Osteoblast (primary cell): ENCODE results near the gene EMX1. TPM values are rescaled to one million over a fixed set of nuclear protein-coding genes. Genes with fewer than 3 reads are reported as not detected.

Experiments used
- DNase-seq: peaks from one replicate; pipeline ENCODE4 v3.0.0; 2011; ENCODE audit warnings: low spot score, mixed read lengths; ENCODE audit not compliant: insufficient read length; ENCODE audit errors: missing footprints
- H2AFZ ChIP-seq: 2 replicates; pipeline ENCODE4 v1.6.0; 2011; ENCODE audit warnings: mild to moderate bottlenecking, low read length
- H3K27ac ChIP-seq: 2 replicates; pipeline ENCODE4 v1.5.1; 2011; ENCODE audit warnings: mild to moderate bottlenecking, low read depth, low read length, moderate library complexity
- H3K27me3 ChIP-seq: 2 replicates; pipeline ENCODE4 v1.6.0; 2012; ENCODE audit warnings: mild to moderate bottlenecking, control low read depth, inconsistent platforms, low read length, moderate library complexity; ENCODE audit not compliant: insufficient read depth
- H3K36me3 ChIP-seq: 2 replicates; pipeline ENCODE4 v1.5.1; 2011; ENCODE audit warnings: mild to moderate bottlenecking, low read length, control low read depth, moderate library complexity; ENCODE audit not compliant: insufficient read depth
- H3K4me1 ChIP-seq: 2 replicates; pipeline ENCODE4 v1.5.1; 2011; ENCODE audit warnings: mild to moderate bottlenecking, low read length, control low read depth, moderate library complexity; ENCODE audit not compliant: insufficient read depth
- H3K4me2 ChIP-seq: 2 replicates; pipeline ENCODE4 v1.6.0; 2011; ENCODE audit warnings: mild to moderate bottlenecking, low read length; ENCODE audit not compliant: insufficient read depth
- H3K4me3 ChIP-seq: fragments of 200-600 bp; sonication (generic); 3 replicates; pipeline ENCODE4 v1.5.1; 2012; ENCODE audit warnings: mild to moderate bottlenecking, low read length, inconsistent platforms; ENCODE audit not compliant: insufficient read depth
- H3K79me2 ChIP-seq: 2 replicates; pipeline ENCODE4 v1.6.0; 2012; ENCODE audit warnings: mild to moderate bottlenecking, low read length, control low read depth, inconsistent platforms; ENCODE audit not compliant: insufficient read depth
- H3K9me3 ChIP-seq: 2 replicates; pipeline ENCODE4 v1.5.1; 2011; ENCODE audit warnings: low read depth, low read length, control low read depth
- H4K20me1 ChIP-seq: 2 replicates; pipeline ENCODE4 v1.6.0; 2012; ENCODE audit warnings: mild to moderate bottlenecking, low read length, control low read depth; ENCODE audit not compliant: insufficient read depth
- total RNA-seq: library from RNA; depleted of rRNA; stranded (reverse); fragments of >200 nt; gene quantifications from 2 replicates; pipeline ENCODE4 v1.2.3, GENCODE V29; 2012
- TF ChIP-seq, protein P1 (sequence below): IDR thresholded peaks from 2 replicates; pipeline ENCODE4 v1.5.1; 2011; ENCODE audit warnings: mild to moderate bottlenecking, low read depth, low read length, moderate library complexity; ENCODE audit errors: extremely low read depth

The EMX1 gene
- total RNA-seq, 1 donor: not detected

DNA sequence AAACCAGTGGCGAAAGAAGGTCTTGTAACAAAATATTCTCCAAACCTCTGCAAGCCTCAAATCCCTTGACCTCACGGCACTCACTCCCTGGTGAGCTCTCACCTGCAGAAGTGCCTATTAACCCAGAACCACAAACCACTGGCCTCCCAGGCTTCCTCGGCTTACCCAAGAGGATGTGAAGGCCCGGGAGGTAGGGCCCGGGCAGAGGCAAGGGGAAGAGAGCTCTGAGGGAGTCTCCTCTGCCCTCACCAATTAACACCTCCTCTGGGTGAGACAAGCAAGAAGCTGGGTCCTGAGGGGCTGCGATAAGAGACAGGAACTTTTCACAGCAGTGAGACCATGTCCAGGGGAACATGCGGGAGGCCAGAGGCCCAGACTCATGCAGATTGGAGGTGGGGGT is 53.7 kb downstream of the EMX1 start:
- DNase-seq: peak; percentile 69
- Histone ChIP-seq H3K4me1 (no peaks in the 10 kb centered on the region), H3K79me2 (no peaks in the 10 kb centered on the region), H3K9me3 (no peaks in the 10 kb centered on the region), H4K20me1 (peaks cover 5% of the 10 kb centered on the region), H3K4me2 (no peak overlapping the region), H3K27me3 (no peaks in the 10 kb centered on the region), H3K4me3 (no peak overlapping the region), H3K36me3 (no peaks in the 10 kb centered on the region), H2AFZ (no peak overlapping the region), H3K27ac (no peak overlapping the region)
- TF ChIP-seq, protein P1, sequence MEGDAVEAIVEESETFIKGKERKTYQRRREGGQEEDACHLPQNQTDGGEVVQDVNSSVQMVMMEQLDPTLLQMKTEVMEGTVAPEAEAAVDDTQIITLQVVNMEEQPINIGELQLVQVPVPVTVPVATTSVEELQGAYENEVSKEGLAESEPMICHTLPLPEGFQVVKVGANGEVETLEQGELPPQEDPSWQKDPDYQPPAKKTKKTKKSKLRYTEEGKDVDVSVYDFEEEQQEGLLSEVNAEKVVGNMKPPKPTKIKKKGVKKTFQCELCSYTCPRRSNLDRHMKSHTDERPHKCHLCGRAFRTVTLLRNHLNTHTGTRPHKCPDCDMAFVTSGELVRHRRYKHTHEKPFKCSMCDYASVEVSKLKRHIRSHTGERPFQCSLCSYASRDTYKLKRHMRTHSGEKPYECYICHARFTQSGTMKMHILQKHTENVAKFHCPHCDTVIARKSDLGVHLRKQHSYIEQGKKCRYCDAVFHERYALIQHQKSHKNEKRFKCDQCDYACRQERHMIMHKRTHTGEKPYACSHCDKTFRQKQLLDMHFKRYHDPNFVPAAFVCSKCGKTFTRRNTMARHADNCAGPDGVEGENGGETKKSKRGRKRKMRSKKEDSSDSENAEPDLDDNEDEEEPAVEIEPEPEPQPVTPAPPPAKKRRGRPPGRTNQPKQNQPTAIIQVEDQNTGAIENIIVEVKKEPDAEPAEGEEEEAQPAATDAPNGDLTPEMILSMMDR: no peak

DNA sequence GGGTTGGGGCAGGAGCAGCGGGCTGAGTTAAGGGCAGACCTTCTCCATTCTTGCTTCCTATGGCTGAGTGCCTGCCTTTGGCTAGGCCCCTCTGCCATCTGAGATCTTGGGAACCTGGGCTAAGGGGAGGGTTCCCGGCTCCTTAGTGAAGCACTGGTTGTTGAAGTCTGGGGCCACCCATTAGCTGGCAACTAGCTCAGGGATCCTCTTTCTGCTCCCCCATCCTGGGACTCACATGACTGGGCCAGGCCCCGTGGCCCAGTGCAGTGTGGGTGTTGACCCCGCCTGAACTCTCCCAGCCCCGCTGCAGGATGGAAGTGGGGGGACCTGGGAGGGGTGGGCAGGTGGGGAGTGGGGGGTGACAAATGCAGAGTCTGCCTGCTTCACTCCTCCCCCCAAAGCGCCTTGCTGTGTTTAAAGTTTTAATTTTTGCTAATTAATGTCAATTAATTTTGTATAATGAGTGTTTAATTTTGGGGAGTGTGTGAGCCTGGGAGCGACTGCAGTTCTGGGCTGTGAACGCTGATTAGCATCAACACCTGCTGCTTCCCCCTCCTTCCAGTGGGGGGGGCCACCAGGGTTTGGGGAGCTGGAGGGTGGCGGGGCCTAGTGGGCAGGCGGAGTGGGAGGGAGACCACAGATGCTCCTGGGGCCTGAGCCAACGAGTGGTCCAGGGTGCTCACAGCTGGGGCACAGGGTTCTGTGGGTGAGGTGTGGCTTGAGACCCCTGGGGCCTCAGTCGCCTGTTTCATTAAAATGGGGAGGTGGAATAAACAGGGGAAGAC is 55.2 kb downstream of the EMX1 start:
- TF ChIP-seq, protein P1: no peak
- H3K4me3 ChIP-seq: no peak overlapping the region
- H3K4me1 ChIP-seq: no peaks in the 10 kb centered on the region
- H3K27ac ChIP-seq: no peak overlapping the region
- peak; percentile 72 for DNase-seq
- H3K79me2 ChIP-seq: no peaks in the 10 kb centered on the region
- peaks cover 5% of the 10 kb centered on the region for H4K20me1 ChIP-seq
- no peak overlapping the region for H3K4me2 ChIP-seq
- H2AFZ ChIP-seq: no peak overlapping the region
- no peaks in the 10 kb centered on the region for H3K27me3 ChIP-seq
- no peaks in the 10 kb centered on the region for H3K36me3 ChIP-seq
- H3K9me3 ChIP-seq: no peaks in the 10 kb centered on the region

DNA sequence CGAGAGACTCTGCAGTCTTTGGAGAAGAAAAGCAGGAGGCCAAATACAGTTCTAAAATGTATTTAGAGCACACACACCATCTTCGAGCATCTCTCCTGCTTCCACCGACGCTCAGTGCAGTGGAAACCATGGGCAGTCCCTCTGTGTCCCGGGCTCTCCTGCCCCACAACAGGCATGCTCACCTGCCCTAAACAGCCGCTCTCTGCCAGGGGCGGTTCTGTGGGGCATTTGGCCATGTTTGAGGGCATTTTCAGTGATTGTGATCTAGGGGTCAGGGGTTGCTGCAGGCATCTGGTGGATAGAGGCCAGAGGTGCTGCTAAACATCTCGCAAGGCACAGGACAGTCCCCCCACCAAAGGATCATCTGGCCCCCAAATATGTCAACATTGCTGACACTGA is 55.8 kb downstream of the EMX1 start:
- no peaks in the 10 kb centered on the region for H3K27me3 ChIP-seq
- no peak overlapping the region for H3K4me2 ChIP-seq
- DNase-seq: no peak
- H3K79me2 ChIP-seq: no peaks in the 10 kb centered on the region
- no peak overlapping the region for H3K4me3 ChIP-seq
- H3K36me3 ChIP-seq: no peaks in the 10 kb centered on the region
- no peak overlapping the region for H2AFZ ChIP-seq
- H3K4me1 ChIP-seq: no peaks in the 10 kb centered on the region
- TF ChIP-seq, protein P1: no peak
- peaks cover 5% of the 10 kb centered on the region for H4K20me1 ChIP-seq
- no peak overlapping the region for H3K27ac ChIP-seq
- H3K9me3 ChIP-seq: no peaks in the 10 kb centered on the region

DNA sequence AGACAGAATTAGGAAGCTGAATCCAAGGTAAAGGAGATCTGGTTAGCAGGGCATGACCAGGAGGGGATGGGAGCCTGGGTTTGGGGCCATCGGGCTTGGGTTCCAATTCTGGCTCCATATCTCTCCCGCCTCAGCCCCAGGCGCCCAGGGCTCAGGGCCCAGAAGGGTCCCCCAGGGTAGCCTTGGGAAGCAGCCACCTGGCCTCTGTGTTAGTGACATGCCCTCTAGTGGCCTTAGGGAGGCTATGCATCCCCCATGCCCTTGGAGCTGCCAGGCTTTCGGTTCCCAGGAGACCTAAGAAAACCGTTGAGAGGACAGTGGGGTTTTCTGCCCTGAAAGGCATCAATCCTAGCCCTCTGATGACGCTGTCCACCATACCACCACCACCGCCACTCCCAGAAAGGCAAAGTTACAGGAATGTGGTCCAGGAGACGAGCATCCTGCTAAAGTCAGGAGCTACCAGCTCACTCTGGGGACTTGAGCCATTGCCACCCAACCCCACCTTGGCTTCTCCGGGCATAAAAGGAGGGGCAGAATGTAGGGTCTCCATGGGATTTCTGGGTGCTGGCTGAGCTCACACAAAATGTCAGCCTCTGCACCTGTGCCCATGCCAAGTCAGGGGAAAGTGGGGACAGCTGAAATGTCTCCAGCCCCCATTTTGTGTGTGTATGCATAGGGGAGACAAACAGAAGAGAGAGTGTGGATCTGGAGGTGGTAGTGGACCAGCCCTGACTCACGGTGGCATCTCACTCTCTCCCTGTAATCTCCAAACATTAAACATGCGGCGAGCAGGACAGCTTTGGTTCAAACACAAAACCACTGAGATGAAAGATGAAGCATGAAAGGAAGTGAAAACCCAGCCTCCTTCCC is 56.5 kb downstream of the EMX1 start:
- H2AFZ ChIP-seq: no peak overlapping the region
- H3K27ac ChIP-seq: no peak overlapping the region
- no peaks in the 10 kb centered on the region for H3K27me3 ChIP-seq
- no peaks in the 10 kb centered on the region for H3K36me3 ChIP-seq
- no peak overlapping the region for H3K4me2 ChIP-seq
- H3K9me3 ChIP-seq: no peaks in the 10 kb centered on the region
- H4K20me1 ChIP-seq: peaks cover 5% of the 10 kb centered on the region
- no peaks in the 10 kb centered on the region for H3K4me1 ChIP-seq
- no peak overlapping the region for H3K4me3 ChIP-seq
- peak; percentile 96 for DNase-seq
- no peaks in the 10 kb centered on the region for H3K79me2 ChIP-seq
- TF ChIP-seq, protein P1: peak; percentile 88
